WERI-Rb-1 (cell line): ENCODE results near the gene NMNAT3.

Experiments
- DNase-seq: peaks from one replicate; pipeline ENCODE4 v3.0.0-alpha.2; 2020
- H3K27ac ChIP-seq: fragments of 250-450 bp; sonication (Bioruptor Pico); 2 replicates; pipeline ENCODE4 v1.5.1; 2020; ENCODE audit warnings: mild to moderate bottlenecking, moderate library complexity
- H3K27me3 ChIP-seq: fragments of 250-450 bp; sonication (Bioruptor Pico); 2 replicates; pipeline ENCODE4 v1.5.1; 2021; ENCODE audit warnings: mild to moderate bottlenecking, low read depth, moderate library complexity; ENCODE audit not compliant: insufficient read depth, severe bottlenecking
- H3K36me3 ChIP-seq: fragments of 250-450 bp; sonication (Bioruptor Pico); 2 replicates; pipeline ENCODE4 v1.5.1; 2020; ENCODE audit warnings: mild to moderate bottlenecking, moderate library complexity
- H3K4me3 ChIP-seq: 2 replicates; pipeline ENCODE4 v1.5.1; 2011; ENCODE audit warnings: low read depth, mild to moderate bottlenecking, control low read depth, low read length
- H3K9me3 ChIP-seq: fragments of 250-450 bp; sonication (Bioruptor Pico); 2 replicates; pipeline ENCODE4 v1.5.1; 2021; ENCODE audit warnings: mild to moderate bottlenecking, moderate library complexity; ENCODE audit not compliant: severe bottlenecking
- TF ChIP-seq, protein P1 (sequence below): IDR thresholded peaks from 2 replicates; pipeline ENCODE4 v1.5.1; 2011; ENCODE audit warnings: low read depth, mild to moderate bottlenecking, control low read depth, inconsistent platforms, low read length

The NMNAT3 gene

DNA sequence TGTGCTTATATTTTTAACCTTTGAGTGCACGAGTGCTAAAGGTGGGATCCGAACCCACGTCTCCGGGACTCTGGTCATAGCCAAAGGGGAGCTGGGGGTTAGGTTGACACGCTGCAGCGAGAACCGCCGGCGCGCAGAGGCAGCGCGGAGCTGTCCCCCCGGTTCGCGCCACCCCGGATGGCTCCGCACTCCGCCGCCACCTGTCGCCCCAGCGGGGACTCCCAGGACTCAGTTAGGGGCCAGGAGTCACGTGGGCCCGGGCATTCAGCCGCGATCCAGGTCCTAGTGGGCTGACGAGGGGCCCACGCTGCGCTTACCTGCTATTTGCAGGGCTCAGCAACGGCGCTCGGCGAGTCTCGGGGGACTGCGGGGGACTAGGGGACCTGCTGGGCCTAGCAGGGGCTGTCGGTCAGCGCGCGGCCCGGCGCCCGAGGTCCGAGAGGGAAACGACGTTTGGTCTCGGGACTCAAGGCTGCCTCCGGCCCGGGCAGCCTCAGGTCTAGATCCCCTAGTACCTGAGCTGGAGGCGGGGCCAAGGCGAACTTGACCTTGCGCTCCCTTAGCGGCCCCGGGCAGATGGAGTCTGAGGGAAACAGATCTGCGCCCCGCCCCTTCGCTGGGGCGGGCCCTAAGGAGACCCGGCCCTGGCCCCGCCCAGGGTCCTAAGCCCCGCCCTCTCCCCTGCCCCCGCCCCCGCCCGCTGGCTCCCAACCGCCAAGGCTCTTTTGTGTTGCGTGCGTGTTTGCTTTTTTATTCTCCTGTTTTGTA is at the start of gene NMNAT3:
Gene NMNAT3, minus strand, starts transcription at position 585 of the 768 bp plus-strand sequence. CDS start 50,248 bp downstream, outside the sequence.
- TF ChIP-seq, protein P1, sequence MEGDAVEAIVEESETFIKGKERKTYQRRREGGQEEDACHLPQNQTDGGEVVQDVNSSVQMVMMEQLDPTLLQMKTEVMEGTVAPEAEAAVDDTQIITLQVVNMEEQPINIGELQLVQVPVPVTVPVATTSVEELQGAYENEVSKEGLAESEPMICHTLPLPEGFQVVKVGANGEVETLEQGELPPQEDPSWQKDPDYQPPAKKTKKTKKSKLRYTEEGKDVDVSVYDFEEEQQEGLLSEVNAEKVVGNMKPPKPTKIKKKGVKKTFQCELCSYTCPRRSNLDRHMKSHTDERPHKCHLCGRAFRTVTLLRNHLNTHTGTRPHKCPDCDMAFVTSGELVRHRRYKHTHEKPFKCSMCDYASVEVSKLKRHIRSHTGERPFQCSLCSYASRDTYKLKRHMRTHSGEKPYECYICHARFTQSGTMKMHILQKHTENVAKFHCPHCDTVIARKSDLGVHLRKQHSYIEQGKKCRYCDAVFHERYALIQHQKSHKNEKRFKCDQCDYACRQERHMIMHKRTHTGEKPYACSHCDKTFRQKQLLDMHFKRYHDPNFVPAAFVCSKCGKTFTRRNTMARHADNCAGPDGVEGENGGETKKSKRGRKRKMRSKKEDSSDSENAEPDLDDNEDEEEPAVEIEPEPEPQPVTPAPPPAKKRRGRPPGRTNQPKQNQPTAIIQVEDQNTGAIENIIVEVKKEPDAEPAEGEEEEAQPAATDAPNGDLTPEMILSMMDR = no peak
- Histone ChIP-seq H3K27ac (peak within 1 kb of the TSS; percentile 80), H3K4me3 (peak within 1 kb of the TSS; percentile 67)

DNA sequence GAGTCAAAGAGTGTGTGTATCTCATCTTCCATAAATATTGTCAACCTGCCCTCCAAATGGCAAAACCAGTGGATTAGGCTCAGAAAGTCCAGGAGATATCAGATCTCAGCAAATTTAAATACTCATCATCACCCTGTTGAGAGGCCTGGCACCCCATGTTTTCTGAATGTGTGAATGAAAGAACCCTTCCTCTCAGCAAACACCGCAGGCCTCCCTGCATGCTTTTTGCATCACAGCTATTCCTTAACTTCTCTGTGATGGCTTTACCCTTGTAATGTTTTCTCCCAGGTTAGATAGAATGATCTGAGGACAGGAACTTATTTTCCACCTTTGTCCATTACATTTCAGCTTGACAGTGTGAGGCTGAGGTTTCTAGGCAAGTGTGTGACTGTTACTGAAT is 43.6 kb upstream of the NMNAT3 start:
- Histone ChIP-seq H3K36me3 (no peaks in the 10 kb centered on the region), H3K27me3 (no peaks in the 10 kb centered on the region), H3K9me3 (no peaks in the 10 kb centered on the region), H3K27ac (no peak overlapping the region), H3K4me3 (no peak overlapping the region)
- no peak for DNase-seq
- TF ChIP-seq, protein P1 = no peak

More for the DNA sequence above, at the start of gene NMNAT3:
- H3K36me3 ChIP-seq = no peaks in the 10 kb centered on the region
- no peaks in the 10 kb centered on the region for H3K27me3 ChIP-seq
- H3K9me3 ChIP-seq = no peaks in the 10 kb centered on the region
- peak; percentile 77 for DNase-seq

DNA sequence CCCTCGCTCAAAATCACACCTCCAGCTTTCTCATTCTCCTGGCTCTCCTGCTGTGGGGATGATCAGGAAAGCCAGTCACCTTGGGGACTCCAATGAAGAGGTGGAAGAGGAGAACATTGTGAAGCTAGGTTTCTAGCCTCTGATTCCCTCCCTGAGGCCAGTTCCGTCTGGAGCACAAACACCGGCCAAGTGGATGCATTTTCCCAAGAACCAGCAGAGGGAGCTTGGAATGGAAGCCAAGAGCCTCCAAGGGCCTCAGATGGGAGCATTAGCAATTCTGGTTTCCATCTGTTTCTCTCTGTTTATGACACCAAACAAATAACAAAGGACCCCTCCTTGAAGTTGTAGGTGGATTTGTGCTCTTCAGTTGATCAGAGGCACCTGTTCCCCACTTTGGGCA is 40.6 kb upstream of the NMNAT3 start:
- no peak overlapping the region for H3K4me3 ChIP-seq
- DNase-seq = peak; percentile 69
- TF ChIP-seq, protein P1 = peak; percentile 77
- H3K27me3 ChIP-seq = no peaks in the 10 kb centered on the region
- H3K36me3 ChIP-seq = no peaks in the 10 kb centered on the region
- no peak overlapping the region for H3K27ac ChIP-seq
- H3K9me3 ChIP-seq = no peaks in the 10 kb centered on the region

DNA sequence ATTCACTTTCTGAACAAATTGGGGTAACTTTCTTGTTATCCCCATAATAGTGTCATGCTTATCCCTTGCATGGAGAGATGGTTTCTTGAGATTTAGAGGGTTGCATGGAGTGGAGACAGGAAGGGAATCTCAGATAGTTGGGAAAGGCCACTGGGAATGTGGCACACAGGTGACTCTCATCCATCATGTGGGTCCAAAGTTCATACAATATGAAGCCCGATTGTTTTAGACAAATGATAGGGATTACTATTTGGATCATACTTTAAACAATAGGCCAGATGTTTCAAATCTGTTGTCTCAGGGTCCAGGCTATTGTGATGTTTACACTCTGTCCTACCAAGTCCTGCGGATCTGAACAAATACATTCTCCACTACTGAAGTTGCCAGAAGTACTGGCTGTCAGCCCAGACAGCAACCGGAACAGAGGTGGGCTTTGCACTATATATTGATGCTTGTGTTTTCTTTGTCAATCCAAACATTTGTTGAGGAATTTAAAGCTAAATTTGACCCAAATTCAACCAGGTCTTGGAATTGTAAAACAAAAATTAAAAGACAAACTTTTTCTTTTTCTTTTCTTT is 39.2 kb upstream of the NMNAT3 start:
- Histone ChIP-seq H3K9me3 (no peaks in the 10 kb centered on the region), H3K4me3 (no peak overlapping the region), H3K36me3 (no peaks in the 10 kb centered on the region), H3K27me3 (no peaks in the 10 kb centered on the region), H3K27ac (no peak overlapping the region)
- TF ChIP-seq, protein P1 = no peak
- DNase-seq = no peak

DNA sequence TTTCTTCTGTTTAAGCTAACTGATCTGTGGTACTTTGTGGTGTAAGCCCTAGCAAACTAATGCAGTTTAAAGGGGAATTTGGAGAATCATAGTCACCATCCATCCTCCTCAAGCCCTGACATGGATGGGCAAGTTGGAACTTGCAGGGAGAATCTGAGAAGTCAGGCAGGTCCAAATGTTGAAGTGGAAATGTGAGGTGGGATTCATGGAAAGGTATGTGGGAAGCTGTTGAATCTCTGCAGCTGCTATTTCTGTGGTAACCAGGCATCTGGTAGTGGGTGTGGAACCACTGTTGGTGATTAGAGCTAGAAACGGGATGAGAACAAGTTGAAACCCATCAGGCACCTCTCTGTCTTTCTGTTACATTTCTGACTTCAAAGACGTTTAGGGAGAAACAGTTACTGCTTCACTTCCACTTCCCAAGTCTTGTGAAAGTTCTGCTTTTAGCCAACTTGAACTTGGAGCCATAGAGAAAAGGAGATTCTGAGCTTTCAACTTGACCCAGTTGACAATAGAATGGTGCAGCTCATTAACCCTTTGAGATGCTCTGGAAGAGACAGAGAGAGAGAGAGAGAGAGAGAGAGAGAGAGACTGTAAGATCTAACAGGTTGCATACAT is 38.1 kb upstream of the NMNAT3 start:
- Histone ChIP-seq H3K27ac (no peak overlapping the region), H3K27me3 (no peaks in the 10 kb centered on the region), H3K9me3 (no peaks in the 10 kb centered on the region), H3K4me3 (no peak overlapping the region), H3K36me3 (no peaks in the 10 kb centered on the region)
- DNase-seq = no peak
- TF ChIP-seq, protein P1 = no peak
